Smooth muscle cell (in vitro differentiated cells): ENCODE results near the gene YWHAQ. TPM values are rescaled to one million over a fixed set of nuclear protein-coding genes. Genes with fewer than 3 reads are reported as not detected.

Experiments
- DNase-seq: peaks from one replicate; lab custom pipeline; 2025; ENCODE audit not compliant: unreplicated experiment; lab: John Stamatoyannopoulos, UW
- H2AFZ ChIP-seq: fragments of 200-600 bp; sonication (generic); 2 replicates; pipeline ENCODE4 v1.6.0; 2016; ENCODE audit warnings: antibody characterized with exemption, low read depth, mild to moderate bottlenecking
- H3F3A ChIP-seq: fragments of 200-600 bp; sonication (generic); 2 replicates; pipeline ENCODE4 v1.6.0; 2017; ENCODE audit warnings: antibody characterized with exemption, low read depth
- H3K27ac ChIP-seq: fragments of 200-600 bp; sonication (generic); 2 replicates; pipeline ENCODE4 v1.5.1; 2016; ENCODE audit warnings: low read depth, mild to moderate bottlenecking
- H3K27me3 ChIP-seq: fragments of 200-600 bp; sonication (generic); 2 replicates; pipeline ENCODE4 v1.6.1; 2016; ENCODE audit warnings: low read depth, mild to moderate bottlenecking
- H3K36me3 ChIP-seq: fragments of 200-600 bp; sonication (generic); 2 replicates; pipeline ENCODE4 v1.5.1; 2016; ENCODE audit warnings: low read depth
- H3K4me1 ChIP-seq: fragments of 200-600 bp; sonication (generic); 2 replicates; pipeline ENCODE4 v1.5.1; 2016; ENCODE audit warnings: low read depth
- H3K4me2 ChIP-seq: fragments of 200-600 bp; sonication (generic); 2 replicates; pipeline ENCODE4 v1.6.0; 2016; ENCODE audit warnings: mild to moderate bottlenecking
- H3K4me3 ChIP-seq: fragments of 200-600 bp; sonication (generic); 2 replicates; pipeline ENCODE4 v1.5.1; 2016; ENCODE audit warnings: mild to moderate bottlenecking
- H3K79me2 ChIP-seq: fragments of 200-600 bp; sonication (generic); 2 replicates; pipeline ENCODE4 v1.6.0; 2016; ENCODE audit warnings: low read depth, mild to moderate bottlenecking
- H3K9ac ChIP-seq: fragments of 200-600 bp; sonication (generic); 2 replicates; pipeline ENCODE4 v1.6.0; 2016; ENCODE audit warnings: low read depth
- H3K9me3 ChIP-seq: fragments of 200-600 bp; sonication (generic); replicated peaks from 2 replicates; pipeline ENCODE4 v1.5.1; 2016; ENCODE audit warnings: low read depth
- H4K20me1 ChIP-seq: fragments of 200-600 bp; sonication (generic); 2 replicates; pipeline ENCODE4 v1.6.0; 2016; ENCODE audit warnings: low read depth
- CTCF ChIP-seq: fragments of 200-600 bp; sonication (generic); IDR thresholded peaks from 2 replicates; pipeline ENCODE4 v1.5.1; 2017; ENCODE audit warnings: borderline replicate concordance, mild to moderate bottlenecking, antibody characterized with exemption; ENCODE audit not compliant: insufficient read depth, poor library complexity, severe bottlenecking
- WGBS: methylation state at CpG from one replicate; pipeline ENCODE4 v1.1.7; 2016; ENCODE audit warnings: low lambda C conversion rate; 5-methylcytosine and 5-hydroxymethylcytosine counted together
- polyA plus RNA-seq: library from polyadenylated mRNA; unstranded; fragments of >200 nt; fragmentation: Nextera tagmentation; extraction: Ambion mirVana; gene quantifications from 2 replicates; pipeline ENCODE4 v1.2.1, GENCODE V29; 2016
- total RNA-seq: library from RNA; depleted of rRNA; stranded (reverse); fragments of >200 nt; gene quantifications from 2 replicates; pipeline ENCODE4 v1.2.3, GENCODE V29; 2014

YWHAQ gene
- total and polyA plus RNA-seq, 2 experiments from 2014 or later: 300 to 417 TPM

DNA sequence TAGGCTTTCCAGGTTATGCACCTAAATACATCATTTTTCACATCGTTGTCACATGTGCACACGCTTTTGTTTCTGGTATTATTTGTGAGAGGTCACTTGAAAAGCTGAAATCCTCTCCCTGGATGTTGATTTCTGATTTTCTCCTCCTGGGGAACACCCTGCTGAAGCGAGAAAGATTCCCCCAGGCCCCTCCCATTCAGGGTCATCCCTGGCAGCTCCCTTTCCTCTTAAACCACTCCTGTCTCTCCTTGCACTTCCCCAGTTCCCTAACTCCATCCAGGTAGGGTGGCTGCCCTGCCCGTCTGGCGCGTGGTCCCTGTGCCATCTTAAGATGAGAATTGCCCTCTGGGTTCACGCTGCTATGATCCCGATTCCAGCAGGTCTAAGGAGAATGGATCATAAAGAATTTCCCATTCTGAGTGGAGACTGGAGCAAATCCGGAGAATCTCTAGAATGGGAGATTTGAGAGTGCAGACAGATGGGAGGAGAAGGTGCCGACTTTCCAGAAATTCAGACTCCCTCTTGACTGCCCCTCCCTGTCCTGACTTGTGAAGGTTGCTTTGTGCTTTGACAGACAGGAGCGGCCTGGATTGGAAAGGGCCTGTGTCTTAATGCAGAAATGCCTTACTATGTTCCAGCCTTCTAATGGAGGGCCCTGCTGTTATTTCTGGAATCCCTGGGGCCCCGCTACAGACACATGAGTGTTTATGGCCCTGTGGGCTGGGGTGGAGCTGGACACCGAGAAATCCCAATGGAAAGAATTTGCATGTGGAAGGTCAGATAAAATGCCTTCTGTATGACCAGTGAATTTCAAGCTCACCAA, 1.3 kb upstream of the YWHAQ start:
- H3K4me2 ChIP-seq: peak overlapping the region; percentile 95
- peaks cover 32% of the 10 kb centered on the region for H3K79me2 ChIP-seq
- H3K9me3 ChIP-seq: no peaks in the 10 kb centered on the region
- H3K27ac ChIP-seq: peak overlapping the region; percentile 87
- H3K27me3 ChIP-seq: no peaks in the 10 kb centered on the region
- peak overlapping the region; percentile 64 for H3K9ac ChIP-seq
- 40% methylated on average over 13 of the region's 13 CpGs for WGBS
- peaks cover 2% of the 10 kb centered on the region for H3F3A ChIP-seq
- H3K36me3 ChIP-seq: no peaks in the 10 kb centered on the region
- no peak for DNase-seq
- H4K20me1 ChIP-seq: peaks cover 32% of the 10 kb centered on the region
- H2AFZ ChIP-seq: no peak overlapping the region
- no peak for TF ChIP-seq CTCF
- peak overlapping the region; percentile 79 for H3K4me3 ChIP-seq
- peaks cover 30% of the 10 kb centered on the region for H3K4me1 ChIP-seq

- WGBS: 17% methylated on average over 4 of the region's 4 CpGs
- H2AFZ ChIP-seq: peak overlapping the region; percentile 41
Measured at GRCh38 chr2:9631553-9631819, 689 bp upstream of the YWHAQ start.

GRCh38 chr2:9630117-9630735, 571 bp downstream of the YWHAQ start:
- H3K4me2 ChIP-seq: peak overlapping the region; percentile 95
- peaks cover 2% of the 10 kb centered on the region for H3F3A ChIP-seq
- H2AFZ ChIP-seq: no peak overlapping the region
- WGBS: under 1% methylated on average over 34 of the region's 67 CpGs
- peaks cover 30% of the 10 kb centered on the region for H3K4me1 ChIP-seq
- peak overlapping the region; percentile 79 for H3K4me3 ChIP-seq
- peak; percentile 61 for DNase-seq
- H3K27ac ChIP-seq: peak overlapping the region; percentile 87
- H3K9me3 ChIP-seq: no peaks in the 10 kb centered on the region
- peaks cover 51% of the 10 kb centered on the region for H4K20me1 ChIP-seq
- peaks cover 50% of the 10 kb centered on the region for H3K79me2 ChIP-seq
- peak overlapping the region; percentile 91 for H3K9ac ChIP-seq
- no peaks in the 10 kb centered on the region for H3K27me3 ChIP-seq
- H3K36me3 ChIP-seq: no peaks in the 10 kb centered on the region
- no peak for TF ChIP-seq CTCF

More at GRCh38 chr2:9631553-9631819, 689 bp upstream of the YWHAQ start:
- TF ChIP-seq CTCF: no peak
- H3K4me3 ChIP-seq: peak overlapping the region; percentile 79
- no peaks in the 10 kb centered on the region for H3K36me3 ChIP-seq
- peaks cover 38% of the 10 kb centered on the region for H3K79me2 ChIP-seq
- no peaks in the 10 kb centered on the region for H3K9me3 ChIP-seq
- no peak for DNase-seq
- peaks cover 30% of the 10 kb centered on the region for H3K4me1 ChIP-seq
- H3F3A ChIP-seq: peaks cover 2% of the 10 kb centered on the region
- peak overlapping the region; percentile 95 for H3K4me2 ChIP-seq
- H3K27me3 ChIP-seq: no peaks in the 10 kb centered on the region
- H3K9ac ChIP-seq: peak overlapping the region; percentile 64
- H3K27ac ChIP-seq: peak overlapping the region; percentile 87
- peaks cover 38% of the 10 kb centered on the region for H4K20me1 ChIP-seq
